Stimulated activated CD8-positive, alpha-beta memory T cell treated with anti-CD3 and anti-CD28 coated beads, Interleukin-15, amount 100 ng/mL, for 24 hours (primary cell): ENCODE results near the gene SUSD4.
"Not testable (repeated sequence)": the region's sequence is repeated elsewhere in the genome, so short reads cannot be mapped to it uniquely, and the experiment has no call there.

Experiments used
- DNase-seq: peaks from one replicate; pipeline ENCODE4 v3.0.0-alpha.2; 2020; ENCODE audit warnings: low read depth

The SUSD4 gene

GRCh38 chr1:223291796-223292195 is 72.2 kb downstream of the SUSD4 start:
- DNase-seq = no peak

GRCh38 chr1:223290397-223290796 is 73.6 kb downstream of the SUSD4 start:
- DNase-seq = no peak

GRCh38 chr1:223289621-223290020 is 74.4 kb downstream of the SUSD4 start:
- DNase-seq = no peak

GRCh38 chr1:223288826-223289225 is 75.2 kb downstream of the SUSD4 start:
- no peak for DNase-seq

GRCh38 chr1:223285452-223285851 is 78.5 kb downstream of the SUSD4 start:
- DNase-seq = no peak

- DNase-seq = not testable (repeated sequence)
Observed at GRCh38 chr1:223283697-223284096, 80.3 kb downstream of the SUSD4 start.

- DNase-seq = not testable (repeated sequence)
Observed at GRCh38 chr1:223278311-223278710, 85.7 kb downstream of the SUSD4 start.

GRCh38 chr1:223276029-223276428 is 87.9 kb downstream of the SUSD4 start:
- no peak for DNase-seq

- DNase-seq = no peak
Observed at GRCh38 chr1:223273511-223273910, 90.5 kb downstream of the SUSD4 start.

GRCh38 chr1:223271085-223271781 is 92.7 kb downstream of the SUSD4 start:
- DNase-seq = no peak

- DNase-seq = no peak
Observed at GRCh38 chr1:223270155-223270554, 93.8 kb downstream of the SUSD4 start.

- no peak for DNase-seq
Observed at GRCh38 chr1:223269006-223269405, 95.0 kb downstream of the SUSD4 start.

- DNase-seq = no peak
Observed at GRCh38 chr1:223266632-223267172, 97.3 kb downstream of the SUSD4 start.

- no peak for DNase-seq
Observed at GRCh38 chr1:223264983-223265908, 98.7 kb downstream of the SUSD4 start.

GRCh38 chr1:223264529-223264928 is 99.4 kb downstream of the SUSD4 start:
- DNase-seq = no peak

- no peak for DNase-seq
Observed at GRCh38 chr1:223261914-223262313, 102.1 kb downstream of the SUSD4 start.

- no peak for DNase-seq
Observed at GRCh38 chr1:223260712-223261111, 103.3 kb downstream of the SUSD4 start.

- DNase-seq = no peak
Observed at GRCh38 chr1:223259462-223259861, 104.5 kb downstream of the SUSD4 start.

GRCh38 chr1:223258751-223259198 is 105.2 kb downstream of the SUSD4 start:
- no peak for DNase-seq

- DNase-seq = no peak
Observed at GRCh38 chr1:223257856-223258550, 106.0 kb downstream of the SUSD4 start.

- DNase-seq = no peak
Observed at GRCh38 chr1:223256034-223256433, 107.9 kb downstream of the SUSD4 start.

GRCh38 chr1:223253916-223254315 is 110.1 kb downstream of the SUSD4 start:
- no peak for DNase-seq
